ENCODE results near the gene MVB12A. TPM values are rescaled to one million over a fixed set of nuclear protein-coding genes. Genes with fewer than 3 reads are reported as not detected.

The MVB12A gene
- total RNA-seq, 2 donors from 2014 or later = 53.1 to 70.1 TPM

- DNase-seq = no peak
- no peaks in the 10 kb centered on the region for H3K9me3 ChIP-seq
- peaks cover 12% of the 10 kb centered on the region for H3K27me3 ChIP-seq
- no peak for TF ChIP-seq CTCF (IDR thresholded peaks at IDR 0.05)
- no peaks in the 10 kb centered on the region for H3K36me3 ChIP-seq
- H3K4me3 ChIP-seq = peak overlapping the region; percentile 35
- H3K27ac ChIP-seq = no peak overlapping the region
- peaks cover 6% of the 10 kb centered on the region for H3K4me1 ChIP-seq
- peak overlapping the region in 1 of 2 donors; percentile 43 for H3K9ac ChIP-seq (ENCODE audit: low read depth in 2 of 2, low read length in 2 of 2)
- intact Hi-C loops (cut with DNase I) = loop anchor here (5.0 kb wide), 1 partner anchor 76 kb away; no protein-coding TSS in a partner anchor
Measured at GRCh38 chr19:17391371-17392151, 28.3 kb upstream of the MVB12A start.

GRCh38 chr19:17393002-17393401 lies 26.8 kb upstream of the MVB12A start:
- intact Hi-C loops (cut with DNase I) = loop anchor here (5.0 kb wide), 1 partner anchor 74 kb away; no protein-coding TSS in a partner anchor
- Histone ChIP-seq H3K36me3 (no peaks in the 10 kb centered on the region), H3K9me3 (no peaks in the 10 kb centered on the region), H3K4me3 (no peak overlapping the region), H3K4me1 (peaks cover 6% of the 10 kb centered on the region), H3K27ac (no peak overlapping the region), H3K27me3 (peaks cover 12% of the 10 kb centered on the region), H3K9ac (ENCODE audit: low read depth in 2 of 2, low read length in 2 of 2) (no peak overlapping the region)
- no peak for DNase-seq
- no peak for TF ChIP-seq CTCF (IDR thresholded peaks at IDR 0.05)

GRCh38 chr19:17393914-17394313 lies 25.9 kb upstream of the MVB12A start, which contains the start of gene CCDC194:
TSS of gene CCDC194 (minus strand) at chr19:17394196. CDS start at chr19:17394158, 38 bp downstream.
- Histone ChIP-seq H3K36me3 (no peaks in the 10 kb centered on the region), H3K4me3 (no peak within 1 kb of the TSS), H3K9me3 (no peaks in the 10 kb centered on the region), H3K27me3 (peaks cover 12% of the 10 kb centered on the region), H3K9ac (ENCODE audit: low read depth in 2 of 2, low read length in 2 of 2) (no peak within 1 kb of the TSS), H3K27ac (no peak within 1 kb of the TSS), H3K4me1 (peaks cover 6% of the 10 kb centered on the region)
- intact Hi-C loops (cut with DNase I) = loop anchor here (5.0 kb wide), 1 partner anchor 73 kb away; no protein-coding TSS in a partner anchor
- TF ChIP-seq CTCF (IDR thresholded peaks at IDR 0.05) = no peak
- no peak for DNase-seq

GRCh38 chr19:17394891-17395415 lies 24.9 kb upstream of the MVB12A start:
- Histone ChIP-seq H3K9ac (ENCODE audit: low read depth in 2 of 2, low read length in 2 of 2) (no peak overlapping the region), H3K4me3 (no peak overlapping the region), H3K4me1 (peaks cover 6% of the 10 kb centered on the region), H3K9me3 (no peaks in the 10 kb centered on the region), H3K27ac (no peak overlapping the region), H3K27me3 (peaks cover 12% of the 10 kb centered on the region), H3K36me3 (no peaks in the 10 kb centered on the region)
- peak; percentile 62 for TF ChIP-seq CTCF (IDR thresholded peaks at IDR 0.05)
- intact Hi-C loops (cut with DNase I) = loop anchor here (5.0 kb wide), 1 partner anchor 72 kb away; no protein-coding TSS in a partner anchor
- peak; percentile 78 for DNase-seq

- Histone ChIP-seq H3K36me3 (no peaks in the 10 kb centered on the region), H3K4me1 (no peaks in the 10 kb centered on the region), H3K27ac (no peak overlapping the region), H3K9ac (ENCODE audit: low read depth in 2 of 2, low read length in 2 of 2) (no peak overlapping the region), H3K27me3 (peaks cover 3% of the 10 kb centered on the region), H3K4me3 (no peak overlapping the region), H3K9me3 (no peaks in the 10 kb centered on the region)
- intact Hi-C loops (cut with DNase I) = no loop called here
- no peak for TF ChIP-seq CTCF (IDR thresholded peaks at IDR 0.05)
- DNase-seq = no peak
Measured at GRCh38 chr19:17398902-17399527, 20.8 kb upstream of the MVB12A start.
